GM21619 (cell line): ENCODE results near the gene EIF2B4.
"Not testable (repeated sequence)": the region's sequence is repeated elsewhere in the genome, so short reads cannot be mapped to it uniquely, and the experiment has no call there.

Experiments used
- ATAC-seq: cut with Tn5 transposase; IDR thresholded peaks from one replicate; pipeline ENCODE4 v1.9.1; 2021; ENCODE audit not compliant: unreplicated experiment

Gene EIF2B4

GRCh38 chr2:27350106-27350693 is 19.9 kb downstream of the EIF2B4 start:
- ATAC-seq: no peak

GRCh38 chr2:27347641-27348040 is 22.5 kb downstream of the EIF2B4 start:
- ATAC-seq: no peak

- no peak for ATAC-seq
Observed at GRCh38 chr2:27336173-27336572, 34.0 kb downstream of the EIF2B4 start.

- no peak for ATAC-seq
Observed at GRCh38 chr2:27335311-27335710, 34.8 kb downstream of the EIF2B4 start.

- no peak for ATAC-seq
Observed at GRCh38 chr2:27324720-27325119, 45.4 kb downstream of the EIF2B4 start.

GRCh38 chr2:27323596-27324285 is 46.4 kb downstream of the EIF2B4 start:
- no peak for ATAC-seq

- ATAC-seq: peak; percentile 92
Observed at GRCh38 chr2:27322766-27323595, 47.2 kb downstream of the EIF2B4 start, which contains the start of gene MPV17. TSS of gene MPV17 (minus strand) at chr2:27323097. CDS start at chr2:27322517, 580 bp downstream.

GRCh38 chr2:27322301-27322765 is 47.8 kb downstream of the EIF2B4 start:
- ATAC-seq: no peak

- no peak for ATAC-seq
Observed at GRCh38 chr2:27320958-27321543, 49.1 kb downstream of the EIF2B4 start.

GRCh38 chr2:27319839-27320238 is 50.3 kb downstream of the EIF2B4 start:
- not testable (repeated sequence) for ATAC-seq

GRCh38 chr2:27316655-27317412 is 53.3 kb downstream of the EIF2B4 start:
- ATAC-seq: no peak

- no peak for ATAC-seq
Observed at GRCh38 chr2:27315122-27315521, 55.0 kb downstream of the EIF2B4 start.

- no peak for ATAC-seq
Observed at GRCh38 chr2:27314709-27315108, 55.4 kb downstream of the EIF2B4 start.
